BLaER1 (cell line): ENCODE results near the gene ZNF280C.

Source experiments
- H3K27ac ChIP-seq: shearing (Covaris generic); formaldehyde crosslinking; 2 replicates; pipeline ENCODE4 v1.8.1; 2022
- H3K27me3 ChIP-seq: shearing (Covaris generic); formaldehyde crosslinking; 2 replicates; pipeline ENCODE4 v1.8.1; 2022
- H3K36me3 ChIP-seq: shearing (Covaris generic); formaldehyde crosslinking; 2 replicates; pipeline ENCODE4 v1.8.1; 2022
- H3K4me1 ChIP-seq: shearing (Covaris generic); formaldehyde crosslinking; 2 replicates; pipeline ENCODE4 v1.8.1; 2022
- H3K4me2 ChIP-seq: shearing (Covaris generic); formaldehyde crosslinking; 2 replicates; pipeline ENCODE4 v1.8.1; 2022
- H3K4me3 ChIP-seq: shearing (Covaris generic); formaldehyde crosslinking; 2 replicates; pipeline ENCODE4 v1.8.1; 2022
- H3K9ac ChIP-seq: shearing (Covaris generic); formaldehyde crosslinking; 2 replicates; pipeline ENCODE4 v1.8.1; 2022
- H3K9me3 ChIP-seq: shearing (Covaris generic); formaldehyde crosslinking; 2 replicates; pipeline ENCODE4 v1.8.1; 2022
- H4K20me1 ChIP-seq: shearing (Covaris generic); formaldehyde crosslinking; 2 replicates; pipeline ENCODE4 v1.8.1; 2022
- Cebpa-rat ChIP-seq: shearing (Covaris generic); IDR thresholded peaks from 2 replicates; pipeline ENCODE4 v1.8.1; 2022

The ZNF280C gene

GRCh38 chrX:130224810-130225209, 43.9 kb downstream of the ZNF280C start:
- Histone ChIP-seq H3K9ac (no peak overlapping the region), H3K9me3 (no peaks in the 10 kb centered on the region), H3K27ac (no peak overlapping the region), H3K27me3 (peaks cover 81% of the 10 kb centered on the region), H3K4me1 (no peaks in the 10 kb centered on the region), H3K4me3 (no peak overlapping the region), H3K36me3 (peaks cover 33% of the 10 kb centered on the region; the same call in 1 of the 2 replicates), H4K20me1 (peaks cover 28% of the 10 kb centered on the region; the same call in 1 of the 2 replicates), H3K4me2 (no peak overlapping the region)
- no peak for TF ChIP-seq Cebpa-rat

GRCh38 chrX:130216320-130216719, 52.4 kb downstream of the ZNF280C start:
- Histone ChIP-seq H3K4me1 (no peaks in the 10 kb centered on the region), H3K27me3 (peaks cover 50% of the 10 kb centered on the region), H3K36me3 (peaks cover 40% of the 10 kb centered on the region), H3K9ac (no peak overlapping the region), H3K27ac (no peak overlapping the region), H3K4me2 (no peak overlapping the region), H4K20me1 (0 out of 2 replicates have a peak, but pooled peaks cover 3% of the 10 kb centered on the region), H3K9me3 (no peaks in the 10 kb centered on the region), H3K4me3 (no peak overlapping the region)
- TF ChIP-seq Cebpa-rat, result no peak

- Histone ChIP-seq H3K9ac (no peak overlapping the region), H3K36me3 (peaks cover 44% of the 10 kb centered on the region), H3K9me3 (no peaks in the 10 kb centered on the region), H3K4me1 (no peaks in the 10 kb centered on the region), H3K4me3 (no peak overlapping the region), H3K4me2 (no peak overlapping the region), H3K27ac (no peak overlapping the region), H3K27me3 (peaks cover 55% of the 10 kb centered on the region), H4K20me1 (no peaks in the 10 kb centered on the region)
- no peak for TF ChIP-seq Cebpa-rat
These were observed 55.3 kb downstream of the ZNF280C start for GRCh38 chrX:130213376-130213775.

GRCh38 chrX:130212371-130212770, 56.3 kb downstream of the ZNF280C start:
- Histone ChIP-seq H4K20me1 (no peaks in the 10 kb centered on the region), H3K4me2 (no peak overlapping the region), H3K4me3 (no peak overlapping the region), H3K36me3 (peaks cover 37% of the 10 kb centered on the region), H3K9ac (no peak overlapping the region), H3K27me3 (peaks cover 51% of the 10 kb centered on the region), H3K4me1 (no peaks in the 10 kb centered on the region), H3K9me3 (no peaks in the 10 kb centered on the region), H3K27ac (no peak overlapping the region)
- no peak for TF ChIP-seq Cebpa-rat

GRCh38 chrX:130211415-130212186, 57.1 kb downstream of the ZNF280C start:
- TF ChIP-seq Cebpa-rat, result no peak
- H3K27me3 ChIP-seq, result peaks cover 59% of the 10 kb centered on the region
- no peak overlapping the region for H3K4me3 ChIP-seq
- H3K9me3 ChIP-seq, result no peaks in the 10 kb centered on the region
- H4K20me1 ChIP-seq, result no peaks in the 10 kb centered on the region
- no peak overlapping the region for H3K27ac ChIP-seq
- peaks cover 30% of the 10 kb centered on the region for H3K36me3 ChIP-seq
- no peak overlapping the region for H3K9ac ChIP-seq
- H3K4me1 ChIP-seq, result no peaks in the 10 kb centered on the region
- no peak overlapping the region for H3K4me2 ChIP-seq

GRCh38 chrX:130204647-130205046, 64.1 kb downstream of the ZNF280C start:
- no peak for TF ChIP-seq Cebpa-rat

GRCh38 chrX:130197464-130197863, 71.2 kb downstream of the ZNF280C start:
- no peaks in the 10 kb centered on the region for H3K9me3 ChIP-seq
- peaks cover 11% of the 10 kb centered on the region; the same call in 1 of the 2 replicates for H4K20me1 ChIP-seq
- peaks cover 58% of the 10 kb centered on the region for H3K27me3 ChIP-seq
- no peak for TF ChIP-seq Cebpa-rat
- no peak overlapping the region for H3K4me2 ChIP-seq
- no peak overlapping the region for H3K27ac ChIP-seq
- peaks cover 5% of the 10 kb centered on the region; the same call in 1 of the 2 replicates for H3K36me3 ChIP-seq
- H3K9ac ChIP-seq, result no peak overlapping the region
- no peak overlapping the region for H3K4me3 ChIP-seq
- no peaks in the 10 kb centered on the region for H3K4me1 ChIP-seq

More at GRCh38 chrX:130204647-130205046, 64.1 kb downstream of the ZNF280C start:
- Histone ChIP-seq H3K9ac (no peak overlapping the region), H3K4me3 (no peak overlapping the region), H3K4me2 (no peak overlapping the region), H3K27ac (no peak overlapping the region), H3K9me3 (no peaks in the 10 kb centered on the region), H3K4me1 (no peaks in the 10 kb centered on the region), H3K27me3 (peaks cover 63% of the 10 kb centered on the region), H3K36me3 (peaks cover 18% of the 10 kb centered on the region; the same call in 1 of the 2 replicates), H4K20me1 (peaks cover 11% of the 10 kb centered on the region; the same call in 1 of the 2 replicates)

GRCh38 chrX:130196466-130196865, 72.2 kb downstream of the ZNF280C start:
- Histone ChIP-seq H3K4me2 (no peak overlapping the region), H3K9ac (no peak overlapping the region), H4K20me1 (peaks cover 11% of the 10 kb centered on the region; the same call in 1 of the 2 replicates), H3K4me3 (no peak overlapping the region), H3K36me3 (no peaks in the 10 kb centered on the region), H3K4me1 (no peaks in the 10 kb centered on the region), H3K27me3 (peaks cover 50% of the 10 kb centered on the region), H3K9me3 (no peaks in the 10 kb centered on the region), H3K27ac (no peak overlapping the region)
- TF ChIP-seq Cebpa-rat, result no peak

- H3K27ac ChIP-seq, result no peak overlapping the region
- H3K36me3 ChIP-seq, result no peaks in the 10 kb centered on the region
- no peak overlapping the region for H3K4me3 ChIP-seq
- TF ChIP-seq Cebpa-rat, result no peak
- no peak overlapping the region for H3K4me2 ChIP-seq
- H3K27me3 ChIP-seq, result peaks cover 51% of the 10 kb centered on the region
- H3K4me1 ChIP-seq, result peaks cover 14% of the 10 kb centered on the region
- H4K20me1 ChIP-seq, result no peaks in the 10 kb centered on the region
- no peak overlapping the region for H3K9ac ChIP-seq
- no peaks in the 10 kb centered on the region for H3K9me3 ChIP-seq
These were observed 77.9 kb downstream of the ZNF280C start for GRCh38 chrX:130190801-130191200.

- peaks cover 40% of the 10 kb centered on the region for H3K4me1 ChIP-seq
These were observed 82.0 kb downstream of the ZNF280C start for GRCh38 chrX:130186651-130187050.

More at GRCh38 chrX:130186651-130187050, 82.0 kb downstream of the ZNF280C start:
- Histone ChIP-seq H3K9me3 (no peaks in the 10 kb centered on the region), H3K4me2 (0 out of 2 replicates have a peak overlapping the region, but pooled peaks have one; percentile 22), H3K36me3 (no peaks in the 10 kb centered on the region), H3K9ac (no peak overlapping the region), H3K27me3 (peaks cover 67% of the 10 kb centered on the region), H4K20me1 (no peaks in the 10 kb centered on the region), H3K27ac (no peak overlapping the region), H3K4me3 (no peak overlapping the region)
- TF ChIP-seq Cebpa-rat, result no peak
